Liver (tissue), 9 donors: ENCODE results near the gene KRT8. TPM values are rescaled to one million over a fixed set of nuclear protein-coding genes. Genes with fewer than 3 reads are reported as not detected.
A peak's percentile ranks its signal among the peaks of the same experiment; 100 is the strongest.

Source experiments
- DNase-seq: peaks from one replicate; pipeline ENCODE4 v3.0.0-alpha.2; 2017; ENCODE audit warnings: low spot score
- H3K27ac ChIP-seq, 2 donors: one replicate each; pipeline ENCODE4 v1.7.0; 2013; ENCODE audit warnings: inconsistent platforms in 2 of 2, low read length in 2 of 2, control low read depth in 1 of 2, low read depth in 1 of 2, mild to moderate bottlenecking in 1 of 2
- H3K27me3 ChIP-seq, 4 donors: one replicate each; pipeline versions ENCODE4 v1.6.1 to v1.7.0; 2013; ENCODE audit warnings: low read length in 3 of 4, inconsistent platforms in 1 of 4, mild to moderate bottlenecking in 1 of 4, moderate library complexity in 1 of 4; ENCODE audit not compliant: control insufficient read depth in 4 of 4, insufficient read depth in 4 of 4
- H3K36me3 ChIP-seq, 4 donors: one replicate each; pipeline versions ENCODE4 v1.6.1 to v1.7.0; 2013; ENCODE audit warnings: low read length in 3 of 4, mild to moderate bottlenecking in 3 of 4, low read depth in 1 of 4, moderate library complexity in 1 of 4; ENCODE audit not compliant: control insufficient read depth in 4 of 4, insufficient read depth in 3 of 4
- H3K4me1 ChIP-seq, 4 donors: one replicate each; pipeline versions ENCODE4 v1.6.1 to v1.7.0; 2013; ENCODE audit warnings: low read length in 3 of 4, mild to moderate bottlenecking in 3 of 4, moderate library complexity in 1 of 4; ENCODE audit not compliant: control insufficient read depth in 4 of 4, insufficient read depth in 4 of 4
- H3K4me3 ChIP-seq, 3 donors: one replicate each; pipeline versions ENCODE4 v1.6.1 to v1.7.0; 2013; ENCODE audit warnings: low read length in 3 of 3, control low read depth in 1 of 3, low read depth in 1 of 3, mild to moderate bottlenecking in 1 of 3
- H3K9ac ChIP-seq, 2 donors: one replicate each; pipeline ENCODE4 v1.7.0; 2013; ENCODE audit warnings: low read length in 2 of 2, mild to moderate bottlenecking in 2 of 2, moderate library complexity in 2 of 2, control low read depth in 1 of 2, low read depth in 1 of 2
- H3K9me3 ChIP-seq, 4 donors: one replicate each; pipeline versions ENCODE4 v1.6.1 to v1.7.0; 2013; ENCODE audit warnings: low read length in 3 of 4; ENCODE audit not compliant: control insufficient read depth in 4 of 4
- ATF3 ChIP-seq: IDR thresholded peaks from 2 replicates; pipeline ENCODE4 v1.6.1; 2016; ENCODE audit warnings: antibody characterized with exemption
- CTCF ChIP-seq: fragments of 150-350 bp; IDR thresholded peaks from 2 replicates; pipeline ENCODE4 v1.5.1; 2017; ENCODE audit warnings: improper control_type of control experiment, low read depth, low read length; ENCODE audit not compliant: missing input control
- EGR1 ChIP-seq, 2 donors: IDR thresholded peaks; 2 replicates each; pipeline ENCODE4 v1.6.1; 2016 to 2018; ENCODE audit warnings: antibody characterized with exemption in 2 of 2, low read depth in 2 of 2
- FOXA1 ChIP-seq: IDR thresholded peaks from 2 replicates; pipeline ENCODE4 v1.6.1; 2016; ENCODE audit warnings: antibody characterized with exemption
- FOXA2 ChIP-seq: IDR thresholded peaks from 2 replicates; pipeline ENCODE4 v1.6.1; 2016; ENCODE audit warnings: antibody characterized with exemption
- GABPA ChIP-seq, 2 donors: IDR thresholded peaks in 1 of 2; conservative IDR thresholded peaks in 1 of 2; 2 replicates each; pipeline ENCODE4 v1.6.1; 2016; ENCODE audit warnings: antibody characterized with exemption in 2 of 2, mild to moderate bottlenecking in 1 of 2, moderate library complexity in 1 of 2
- HNF4A ChIP-seq, 2 donors: conservative IDR thresholded peaks; 2 replicates each; pipeline ENCODE4 v1.6.1; 2016; ENCODE audit warnings: antibody characterized with exemption in 2 of 2, mild to moderate bottlenecking in 2 of 2
- HNF4G ChIP-seq: IDR thresholded peaks from 2 replicates; pipeline ENCODE4 v1.6.1; 2016; ENCODE audit warnings: antibody characterized with exemption
- JUND ChIP-seq, 2 donors: IDR thresholded peaks; 2 replicates each; pipeline ENCODE4 v1.6.1; 2016; ENCODE audit warnings: antibody characterized with exemption in 2 of 2
- MAX ChIP-seq: IDR thresholded peaks from 2 replicates; pipeline ENCODE4 v1.6.1; 2016; ENCODE audit warnings: antibody characterized with exemption
- NR2F2 ChIP-seq: IDR thresholded peaks from 2 replicates; pipeline ENCODE4 v1.6.1; 2016; ENCODE audit warnings: antibody characterized with exemption
- RAD21 ChIP-seq, 2 donors: IDR thresholded peaks; 2 replicates each; pipeline ENCODE4 v1.6.1; 2016; ENCODE audit warnings: antibody characterized with exemption in 2 of 2, mild to moderate bottlenecking in 2 of 2
- SP1 ChIP-seq: IDR thresholded peaks from 2 replicates; pipeline ENCODE4 v1.6.1; 2018; ENCODE audit warnings: antibody characterized with exemption, mild to moderate bottlenecking
- TAF1 ChIP-seq: conservative IDR thresholded peaks from 2 replicates; pipeline ENCODE4 v1.6.1; 2016; ENCODE audit warnings: antibody characterized with exemption, mild to moderate bottlenecking
- YY1 ChIP-seq: IDR thresholded peaks from 2 replicates; pipeline ENCODE4 v1.6.1; 2016; ENCODE audit warnings: antibody characterized with exemption, mild to moderate bottlenecking
- ZBTB33 ChIP-seq: IDR thresholded peaks from 2 replicates; pipeline ENCODE4 v1.6.1; 2016; ENCODE audit warnings: antibody characterized with exemption
- WGBS: extraction: QIAGEN DNeasy Blood & Tissue Kit; methylation state at CpG from one replicate; pipeline ENCODE4 v1.1.7; 2013; 5-methylcytosine and 5-hydroxymethylcytosine counted together
- polyA plus RNA-seq, 2 donors: library from polyadenylated mRNA; stranded (reverse) in 1 of 2; unstranded in 1 of 2; fragments of 200-250 nt in 1 of 2; fragments of >200 nt in 1 of 2; fragmentation: Nextera tagmentation in 1 of 2; extraction: Ambion mirVana in 1 of 2; gene quantifications; one replicate each; pipeline versions ENCODE4 v1.2.1 to v1.2.3, GENCODE V29; 2013 to 2015
- total RNA-seq, 2 donors: library from RNA; depleted of rRNA; stranded (reverse); fragments of >200 nt; gene quantifications; one replicate each; pipeline ENCODE4 v1.2.3, GENCODE V29; 2014
- donor health status: healthy.
- donor health status: healthy.
- donor health status: healthy.
- donor health status: healthy.
- donor health status: healthy.

Gene KRT8
- total and polyA plus RNA-seq, 4 donors: 128 to 383 (median 198) TPM

GRCh38 chr12:52952076-52952801 is 47.4 kb upstream of the KRT8 start:
- H3K4me1 ChIP-seq: peaks cover 1 to 32% (median 26%) of the 10 kb centered on the region in 4 donors
- no peak for TF ChIP-seq JUND (IDR thresholded peaks at IDR 0.05)
- peak; percentile 57 to 71 for TF ChIP-seq RAD21 (IDR thresholded peaks at IDR 0.05)
- TF ChIP-seq GABPA (IDR thresholded peaks at IDR 0.05 in 1 of 2, conservative IDR thresholded peaks at IDR 0.05 in 1 of 2): no peak
- TF ChIP-seq ATF3: no peak
- TF ChIP-seq FOXA2: no peak
- TF ChIP-seq FOXA1: no peak
- TF ChIP-seq TAF1: no peak
- TF ChIP-seq MAX: no peak
- no peak for TF ChIP-seq NR2F2
- peak; percentile 1 for TF ChIP-seq CTCF
- no peak for TF ChIP-seq SP1
- H3K36me3 ChIP-seq: peaks cover 7 to 27% (median 21%) of the 10 kb centered on the region in 4 donors
- no peak overlapping the region for H3K9ac ChIP-seq
- WGBS: 49% methylated on average over 15 of the region's 15 CpGs
- DNase-seq: no peak
- no peak overlapping the region for H3K4me3 ChIP-seq
- no peaks in the 10 kb centered on the region for H3K9me3 ChIP-seq
- H3K27me3 ChIP-seq: no peaks in the 10 kb centered on the region
- H3K27ac ChIP-seq: peak overlapping the region; percentile 49 to 98

GRCh38 chr12:52951640-52952039 is 46.8 kb upstream of the KRT8 start:
- peak overlapping the region in 1 of 3 donors; percentile 73 for H3K4me3 ChIP-seq

GRCh38 chr12:52951126-52951525 is 46.2 kb upstream of the KRT8 start:
- Histone ChIP-seq H3K4me1 (peaks cover 4 to 43% (median 34%) of the 10 kb centered on the region in 4 donors), H3K27ac (peak overlapping the region; percentile 49 to 98), H3K9me3 (no peaks in the 10 kb centered on the region), H3K9ac (peak overlapping the region; percentile 12 to 90), H3K36me3 (peaks cover 7 to 27% (median 21%) of the 10 kb centered on the region in 4 donors), H3K4me3 (peak overlapping the region in 2 of 3 donors; percentile 73 to 90), H3K27me3 (no peaks in the 10 kb centered on the region)
- DNase-seq: no peak
- WGBS: 87% methylated on average over 1 of the region's 1 CpG
- TF ChIP-seq YY1 (no peak), SP1 (no peak), ATF3 (no peak), TAF1 (no peak), RAD21 (IDR thresholded peaks at IDR 0.05) (no peak), ZBTB33 (no peak), HNF4G (no peak), FOXA2 (no peak), MAX (no peak), CTCF (no peak), FOXA1 (no peak), EGR1 (IDR thresholded peaks at IDR 0.05; ENCODE audit: low read depth in 2 of 2) (no peak), HNF4A (conservative IDR thresholded peaks at IDR 0.05) (no peak), NR2F2 (no peak)

More at GRCh38 chr12:52951640-52952039, 46.8 kb upstream of the KRT8 start:
- Histone ChIP-seq H3K27ac (peak overlapping the region; percentile 49 to 98), H3K36me3 (peaks cover 7 to 27% (median 21%) of the 10 kb centered on the region in 4 donors), H3K4me1 (peaks cover 4 to 38% (median 31%) of the 10 kb centered on the region in 4 donors), H3K27me3 (no peaks in the 10 kb centered on the region), H3K9me3 (no peaks in the 10 kb centered on the region), H3K9ac (no peak overlapping the region)
- no peak for DNase-seq
- WGBS: 85% methylated on average over 6 of the region's 6 CpGs
- TF ChIP-seq RAD21 (IDR thresholded peaks at IDR 0.05) (no peak), ATF3 (no peak), FOXA1 (no peak)
